Measurements from ENCODE around the gene USP49. TPM values are rescaled to one million over a fixed set of nuclear protein-coding genes. Genes with fewer than 3 reads are reported as not detected.

The USP49 gene
- total and polyA plus RNA-seq, 2 of the 13 experiments (the other 11 are each of a cell fraction or from before 2014, with no cell fraction given), result 2.9 to 4.3 TPM

GRCh38 chr6:41744236-41744787, 150.9 kb downstream of the USP49 start:
- FAIRE-seq, result no peak
- Histone ChIP-seq H3K4me3 (replicated peaks in 1 of 3; ENCODE audit: insufficient read depth in 1 of 3, low read depth in 2 of 3, low read length in 3 of 3) (no peak overlapping the region), H4K20me1 (ENCODE audit: insufficient read depth, low read length) (no peaks in the 10 kb centered on the region), H3K9ac (ENCODE audit: insufficient read depth, low read depth, low read length) (no peak overlapping the region), H3K4me1 (ENCODE audit: insufficient read depth, low read length) (peaks cover 100% of the 10 kb centered on the region), H3K27ac (ENCODE audit: extremely low read length, insufficient read depth, low read length) (peak overlapping the region; percentile 30), H2AFZ (ENCODE audit: low read length) (no peak overlapping the region), H3K4me2 (ENCODE audit: low read depth, low read length) (0 out of 2 replicates have a peak overlapping the region, but pooled peaks have one; percentile 6), H3K36me3 (replicated peaks in 1 of 2; ENCODE audit: control insufficient read depth in 1 of 2, insufficient read depth in 2 of 2, low read length in 2 of 2) (no peaks in the 10 kb centered on the region), H3K27me3 (ENCODE audit: control insufficient read depth in 1 of 2, insufficient read depth in 2 of 2, low read length in 2 of 2) (no peaks in the 10 kb centered on the region), H3K79me2 (ENCODE audit: insufficient read depth, low read length) (no peaks in the 10 kb centered on the region), H3K9me3 (ENCODE audit: low read length) (no peaks in the 10 kb centered on the region)
- ATAC-seq, result no peak
- ChIA-PET POLR2A (interaction anchor here (1.1 to 6.5 kb wide), 2 partner anchors 9 to 24 kb away, joined by 5 to 120 read pairs; partner anchors contain the start of gene TFEB), CTCF (ENCODE audit: low intra/inter-chr PET ratio, low total read pairs) (no interaction called here)
- in situ Hi-C loops (cut with HindIII; ENCODE audit: extremely low pct_ligation_motif_present, low pct_unique_long_range_greater_than_20kb) (no loop called here), intact Hi-C loops (cut with micrococcal nuclease; ENCODE audit: unreplicated experiment) (no loop called here)
- no TSS peak for BruUV-seq (replicated peaks)
- no peak for DNase-seq (ENCODE audit: low spot score)
- WGBS (ENCODE audit: low lambda C conversion rate), result 92% methylated on average over 3 of the region's 7 CpGs
- TF ChIP-seq ELF1 (CRISPR knock-in tag; IDR thresholded peaks at IDR 0.05) (no peak), ZBTB33 (CRISPR knock-in tag; IDR thresholded peaks at IDR 0.05) (peak; percentile 96), AHR (CRISPR knock-in tag; IDR thresholded peaks at IDR 0.05) (0 out of 2 replicates have a peak, but pooled peaks have one; percentile 35), RARA (CRISPR knock-in tag; IDR thresholded peaks at IDR 0.05) (peak; percentile 46; the same call in 1 of the 2 replicates), ZNF260 (CRISPR knock-in tag; IDR thresholded peaks at IDR 0.05; ENCODE audit: borderline replicate concordance, low read depth) (no peak), NRL (CRISPR knock-in tag; IDR thresholded peaks at IDR 0.05; ENCODE audit: borderline replicate concordance) (peak; percentile 65), AGO2 (optimal IDR thresholded peaks at IDR 0.05; ENCODE audit: low read depth, low read length) (peak; percentile 54), HNRNPL (IDR thresholded peaks at IDR 0.05; ENCODE audit: low read depth, low read length) (peak; percentile 65; the same call in 1 of the 2 replicates), ZNF768 (CRISPR knock-in tag; IDR thresholded peaks at IDR 0.05) (peak; percentile 74; the same call in 1 of the 2 replicates), NR2C2 (CRISPR knock-in tag; IDR thresholded peaks at IDR 0.05; ENCODE audit: borderline replicate concordance) (0 out of 2 replicates have a peak, but pooled peaks have one; percentile 4), ZNF687 (CRISPR knock-in tag; IDR thresholded peaks at IDR 0.05) (peak; percentile 41), ZNF256 (CRISPR knock-in tag; conservative IDR thresholded peaks at IDR 0.05) (no peak), GMEB2 (CRISPR knock-in tag; IDR thresholded peaks at IDR 0.05; ENCODE audit: low read depth) (no peak), NFE2L1 (CRISPR knock-in tag; IDR thresholded peaks at IDR 0.05; ENCODE audit: borderline replicate concordance) (no peak), MAF1 (CRISPR knock-in tag; IDR thresholded peaks at IDR 0.05; ENCODE audit: borderline replicate concordance) (0 out of 2 replicates have a peak, but pooled peaks have one; percentile 37), NR2F6 (IDR thresholded peaks at IDR 0.05) (peak; percentile 41; the same call in 1 of the 2 replicates), NR2F6 (CRISPR knock-in tag; IDR thresholded peaks at IDR 0.05) (no peak), TGIF2 (CRISPR knock-in tag; IDR thresholded peaks at IDR 0.05) (0 out of 2 replicates have a peak, but pooled peaks have one; percentile 39)
